Measurements from ENCODE around the gene GPR107. TPM values are rescaled to one million over a fixed set of nuclear protein-coding genes. Genes with fewer than 3 reads are reported as not detected.
"Not testable (repeated sequence)": the region's sequence is repeated elsewhere in the genome, so short reads cannot be mapped to it uniquely, and the experiment has no call there.

The GPR107 gene
- total RNA-seq, 1 donor from 2014 or later = 58.7 TPM

GRCh38 chr9:130008538-130008937 is 45.2 kb upstream of the GPR107 start:
- peaks cover 3% of the 10 kb centered on the region for H3K9me3 ChIP-seq (ENCODE audit: insufficient read depth, low read depth, low read length)
- no peaks in the 10 kb centered on the region for H3K4me1 ChIP-seq (ENCODE audit: insufficient read depth, low read length)
- H3K27me3 Mint-ChIP-seq (ENCODE audit: low read depth, unreplicated experiment) = no peaks in the 10 kb centered on the region
- H3K4me2 ChIP-seq (ENCODE audit: low read length) = no peak overlapping the region
- TF ChIP-seq CTCF (IDR thresholded peaks at IDR 0.05; ENCODE audit: insufficient read depth, low read depth, low read length) (no peak), EZH2 (IDR thresholded peaks at IDR 0.05; ENCODE audit: insufficient read depth, low read length) (no peak)
- H3K36me3 ChIP-seq (ENCODE audit: insufficient read depth, low read length) = no peaks in the 10 kb centered on the region
- no peaks in the 10 kb centered on the region for H3K9me3 Mint-ChIP-seq (ENCODE audit: unreplicated experiment)
- H3K9ac ChIP-seq (ENCODE audit: low read length) = no peak overlapping the region
- H3K4me3 Mint-ChIP-seq (ENCODE audit: unreplicated experiment) = no peak overlapping the region
- peaks cover 16% of the 10 kb centered on the region for H4K20me1 ChIP-seq (ENCODE audit: insufficient read depth, low read length)
- H3K27ac Mint-ChIP-seq (ENCODE audit: unreplicated experiment) = no peak overlapping the region
- no peak overlapping the region for H3K27ac ChIP-seq (ENCODE audit: low read depth, low read length)
- H3K79me2 ChIP-seq (ENCODE audit: insufficient read depth, low read length) = no peaks in the 10 kb centered on the region
- H3K27me3 ChIP-seq (ENCODE audit: insufficient read depth, low read length) = no peaks in the 10 kb centered on the region
- H3K36me3 Mint-ChIP-seq (ENCODE audit: low read depth, unreplicated experiment) = peaks cover 2% of the 10 kb centered on the region
- H3K4me1 Mint-ChIP-seq (ENCODE audit: low read depth, unreplicated experiment) = peaks cover 2% of the 10 kb centered on the region
- H2AFZ ChIP-seq (ENCODE audit: low read depth, low read length) = no peak overlapping the region
- no peak for DNase-seq (ENCODE audit: low read depth)
- no peak for FAIRE-seq
- H3K4me3 ChIP-seq (ENCODE audit: insufficient read depth, low read depth, low read length) = no peak overlapping the region

DNA sequence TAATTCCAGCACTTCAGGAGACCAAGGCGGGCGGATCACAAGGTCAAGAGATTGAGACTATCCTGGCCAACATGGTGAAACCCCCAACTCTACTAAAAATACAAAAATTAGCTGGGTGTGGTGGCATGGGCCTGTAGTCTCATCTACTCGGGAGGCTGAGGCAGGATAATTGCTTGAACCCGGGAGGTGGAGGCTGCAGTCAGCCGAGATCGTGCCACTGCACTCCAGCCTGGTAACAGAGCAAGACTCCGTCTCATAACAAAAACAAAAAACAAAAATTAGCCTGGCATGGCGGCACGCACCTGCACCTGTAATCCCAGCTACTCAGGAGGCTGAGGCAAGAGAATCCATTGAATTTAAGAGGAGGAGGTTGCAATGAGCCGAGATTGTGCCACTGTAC is 44.2 kb upstream of the GPR107 start:
- H3K4me3 Mint-ChIP-seq (ENCODE audit: unreplicated experiment); H3K36me3 Mint-ChIP-seq (ENCODE audit: low read depth, unreplicated experiment); H3K4me1 Mint-ChIP-seq (ENCODE audit: low read depth, unreplicated experiment); H3K4me2 ChIP-seq (ENCODE audit: low read length); H3K4me3 ChIP-seq (ENCODE audit: insufficient read depth, low read depth, low read length); H3K4me1 ChIP-seq (ENCODE audit: insufficient read depth, low read length); H3K27ac ChIP-seq (ENCODE audit: low read depth, low read length); H3K9ac ChIP-seq (ENCODE audit: low read length); H3K79me2 ChIP-seq (ENCODE audit: insufficient read depth, low read length); H3K9me3 Mint-ChIP-seq (ENCODE audit: unreplicated experiment); H2AFZ ChIP-seq (ENCODE audit: low read depth, low read length); H3K36me3 ChIP-seq (ENCODE audit: insufficient read depth, low read length); DNase-seq (ENCODE audit: low read depth); H3K9me3 ChIP-seq (ENCODE audit: insufficient read depth, low read depth, low read length); H3K27me3 Mint-ChIP-seq (ENCODE audit: low read depth, unreplicated experiment); H3K27me3 ChIP-seq (ENCODE audit: insufficient read depth, low read length); FAIRE-seq; H3K27ac Mint-ChIP-seq (ENCODE audit: unreplicated experiment): not testable (repeated sequence)
- H4K20me1 ChIP-seq (ENCODE audit: insufficient read depth, low read length) = peaks cover 16% of the 10 kb centered on the region

DNA sequence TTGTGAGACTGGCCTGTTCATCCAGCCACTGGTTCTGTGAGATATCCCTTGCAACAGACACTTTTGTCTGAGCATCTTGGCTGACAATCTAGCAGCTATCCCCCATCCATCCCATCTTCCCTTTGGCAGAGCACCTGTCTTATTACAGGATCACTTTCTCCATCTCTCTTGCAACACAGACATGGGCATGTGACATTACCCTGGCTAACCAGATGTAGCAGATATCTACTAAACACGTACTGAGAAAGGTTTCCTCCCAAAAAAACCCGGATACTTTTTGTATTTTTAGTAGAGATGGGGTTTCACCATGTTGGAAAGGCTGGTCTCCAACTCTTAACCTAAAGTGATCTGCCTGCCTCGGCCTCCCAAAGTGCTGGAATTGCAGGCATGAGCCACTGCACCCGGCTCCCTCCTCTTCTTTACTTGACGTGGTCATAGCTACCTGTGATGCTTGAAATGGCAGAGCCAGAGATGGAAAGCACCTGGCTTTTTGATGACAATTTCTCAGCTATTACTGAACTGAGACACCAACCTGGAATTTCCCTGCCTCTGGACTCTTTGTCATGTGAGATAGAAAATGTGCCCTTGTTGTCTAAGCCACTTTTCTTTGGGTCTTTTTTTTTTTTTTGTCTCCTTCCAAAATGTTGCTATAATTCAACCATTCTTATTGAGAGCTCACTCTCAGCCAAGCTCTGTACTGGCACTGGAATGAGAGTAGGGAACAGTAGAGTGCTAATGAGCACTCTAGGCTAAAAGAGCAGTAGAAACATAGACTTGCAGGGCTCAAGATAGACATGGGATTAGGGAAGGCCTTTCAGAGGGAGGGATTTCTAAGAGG is 43.3 kb upstream of the GPR107 start:
- H3K4me1 ChIP-seq (ENCODE audit: insufficient read depth, low read length) = no peaks in the 10 kb centered on the region
- Mint-ChIP-seq H3K9me3 (ENCODE audit: unreplicated experiment) (no peaks in the 10 kb centered on the region), H3K4me3 (ENCODE audit: unreplicated experiment) (no peak overlapping the region), H3K27me3 (ENCODE audit: low read depth, unreplicated experiment) (no peaks in the 10 kb centered on the region), H3K4me1 (ENCODE audit: low read depth, unreplicated experiment) (peaks cover 2% of the 10 kb centered on the region), H3K36me3 (ENCODE audit: low read depth, unreplicated experiment) (peaks cover 2% of the 10 kb centered on the region), H3K27ac (ENCODE audit: unreplicated experiment) (no peak overlapping the region)
- H3K4me2 ChIP-seq (ENCODE audit: low read length) = no peak overlapping the region
- no peaks in the 10 kb centered on the region for H3K79me2 ChIP-seq (ENCODE audit: insufficient read depth, low read length)
- TF ChIP-seq EZH2 (IDR thresholded peaks at IDR 0.05; ENCODE audit: insufficient read depth, low read length) (no peak), CTCF (IDR thresholded peaks at IDR 0.05; ENCODE audit: insufficient read depth, low read depth, low read length) (no peak)
- no peak overlapping the region for H3K9ac ChIP-seq (ENCODE audit: low read length)
- H4K20me1 ChIP-seq (ENCODE audit: insufficient read depth, low read length) = peaks cover 16% of the 10 kb centered on the region
- H3K9me3 ChIP-seq (ENCODE audit: insufficient read depth, low read depth, low read length) = peaks cover 3% of the 10 kb centered on the region
- H3K4me3 ChIP-seq (ENCODE audit: insufficient read depth, low read depth, low read length) = no peak overlapping the region
- no peak overlapping the region for H3K27ac ChIP-seq (ENCODE audit: low read depth, low read length)
- no peaks in the 10 kb centered on the region for H3K27me3 ChIP-seq (ENCODE audit: insufficient read depth, low read length)
- no peak overlapping the region for H2AFZ ChIP-seq (ENCODE audit: low read depth, low read length)
- FAIRE-seq (no peak), DNase-seq (ENCODE audit: low read depth) (no peak)
- no peaks in the 10 kb centered on the region for H3K36me3 ChIP-seq (ENCODE audit: insufficient read depth, low read length)

Measured in astrocyte (in vitro differentiated cells and primary cell).